Retinal pigment epithelial cell (primary cell): Measurements from ENCODE around the gene ADAMTSL4.

Experiments used
- DNase-seq: peaks from one replicate; pipeline ENCODE4 v3.0.0-alpha.2; 2010; ENCODE audit warnings: low read depth
- H3K4me3 ChIP-seq: 2 replicates; pipeline ENCODE4 v1.5.1; 2011; ENCODE audit warnings: mild to moderate bottlenecking, low read length, control low read depth, moderate library complexity
- CTCF ChIP-seq: conservative IDR thresholded peaks from 2 replicates; pipeline ENCODE4 v1.5.1; 2011; ENCODE audit warnings: low read depth, low read length, control low read depth, inconsistent platforms

The ADAMTSL4 gene

GRCh38 chr1:150552128-150552910, 3.1 kb downstream of the ADAMTSL4 start:
- no peak for DNase-seq
- no peak overlapping the region for H3K4me3 ChIP-seq
- no peak for TF ChIP-seq CTCF

GRCh38 chr1:150552911-150553289, 3.7 kb downstream of the ADAMTSL4 start:
- no peak for TF ChIP-seq CTCF
- DNase-seq = no peak
- no peak overlapping the region for H3K4me3 ChIP-seq

DNA sequence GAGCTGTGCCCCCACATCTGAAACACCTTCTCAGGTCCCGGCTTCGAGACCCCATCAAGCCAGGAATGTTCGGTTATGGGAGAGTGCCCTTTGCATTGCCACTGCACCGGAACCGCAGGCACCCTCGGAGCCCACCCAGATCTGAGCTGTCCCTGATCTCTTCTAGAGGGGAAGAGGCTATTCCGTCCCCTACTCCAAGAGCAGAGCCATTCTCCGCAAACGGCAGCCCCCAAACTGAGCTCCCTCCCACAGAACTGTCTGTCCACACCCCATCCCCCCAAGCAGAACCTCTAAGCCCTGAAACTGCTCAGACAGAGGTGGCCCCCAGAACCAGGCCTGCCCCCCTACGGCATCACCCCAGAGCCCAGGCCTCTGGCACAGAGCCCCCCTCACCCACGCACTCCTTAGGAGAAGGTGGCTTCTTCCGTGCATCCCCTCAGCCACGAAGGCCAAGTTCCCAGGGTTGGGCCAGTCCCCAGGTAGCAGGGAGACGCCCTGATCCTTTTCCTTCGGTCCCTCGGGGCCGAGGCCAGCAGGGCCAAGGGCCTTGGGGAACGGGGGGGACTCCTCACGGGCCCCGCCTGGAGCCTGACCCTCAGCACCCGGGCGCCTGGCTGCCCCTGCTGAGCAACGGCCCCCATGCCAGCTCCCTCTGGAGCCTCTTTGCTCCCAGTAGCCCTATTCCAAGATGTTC, 4.3 kb downstream of the ADAMTSL4 start:
- DNase-seq = no peak
- TF ChIP-seq CTCF = no peak
- H3K4me3 ChIP-seq = no peak overlapping the region

- no peak for TF ChIP-seq CTCF
- no peak overlapping the region for H3K4me3 ChIP-seq
- no peak for DNase-seq
Measured at GRCh38 chr1:150554086-150554452, 4.9 kb downstream of the ADAMTSL4 start.

DNA sequence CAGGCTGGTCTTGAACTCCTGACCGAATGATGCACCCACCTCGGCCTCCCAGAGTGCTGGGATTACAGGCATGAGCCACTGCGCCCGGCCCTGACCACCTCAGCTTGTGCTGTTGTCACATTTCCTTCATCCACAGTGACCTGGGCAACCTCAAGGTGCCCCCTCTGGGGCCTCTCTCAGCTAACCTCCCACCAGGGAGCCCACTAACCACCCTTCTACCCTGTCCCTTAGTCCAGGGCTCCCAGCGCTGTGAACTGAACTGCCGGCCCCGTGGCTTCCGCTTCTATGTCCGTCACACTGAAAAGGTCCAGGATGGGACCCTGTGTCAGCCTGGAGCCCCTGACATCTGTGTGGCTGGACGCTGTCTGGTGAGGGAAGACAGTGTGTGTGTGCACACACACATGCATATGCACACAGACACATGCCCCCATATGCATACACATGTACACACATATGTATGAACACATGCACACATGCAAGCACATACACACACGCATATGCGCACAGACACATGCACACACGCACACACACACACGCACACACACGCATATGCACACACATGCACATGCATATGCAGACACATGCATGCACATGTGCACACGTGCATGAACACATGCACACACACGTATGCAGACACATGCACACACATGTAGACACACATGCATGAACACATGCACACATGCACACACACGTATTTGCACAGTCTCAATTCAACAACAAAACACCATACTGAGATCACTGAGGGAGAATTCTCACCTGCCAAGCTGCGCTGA, 6.2 kb downstream of the ADAMTSL4 start:
- TF ChIP-seq CTCF = no peak
- no peak overlapping the region for H3K4me3 ChIP-seq
- DNase-seq = no peak

DNA sequence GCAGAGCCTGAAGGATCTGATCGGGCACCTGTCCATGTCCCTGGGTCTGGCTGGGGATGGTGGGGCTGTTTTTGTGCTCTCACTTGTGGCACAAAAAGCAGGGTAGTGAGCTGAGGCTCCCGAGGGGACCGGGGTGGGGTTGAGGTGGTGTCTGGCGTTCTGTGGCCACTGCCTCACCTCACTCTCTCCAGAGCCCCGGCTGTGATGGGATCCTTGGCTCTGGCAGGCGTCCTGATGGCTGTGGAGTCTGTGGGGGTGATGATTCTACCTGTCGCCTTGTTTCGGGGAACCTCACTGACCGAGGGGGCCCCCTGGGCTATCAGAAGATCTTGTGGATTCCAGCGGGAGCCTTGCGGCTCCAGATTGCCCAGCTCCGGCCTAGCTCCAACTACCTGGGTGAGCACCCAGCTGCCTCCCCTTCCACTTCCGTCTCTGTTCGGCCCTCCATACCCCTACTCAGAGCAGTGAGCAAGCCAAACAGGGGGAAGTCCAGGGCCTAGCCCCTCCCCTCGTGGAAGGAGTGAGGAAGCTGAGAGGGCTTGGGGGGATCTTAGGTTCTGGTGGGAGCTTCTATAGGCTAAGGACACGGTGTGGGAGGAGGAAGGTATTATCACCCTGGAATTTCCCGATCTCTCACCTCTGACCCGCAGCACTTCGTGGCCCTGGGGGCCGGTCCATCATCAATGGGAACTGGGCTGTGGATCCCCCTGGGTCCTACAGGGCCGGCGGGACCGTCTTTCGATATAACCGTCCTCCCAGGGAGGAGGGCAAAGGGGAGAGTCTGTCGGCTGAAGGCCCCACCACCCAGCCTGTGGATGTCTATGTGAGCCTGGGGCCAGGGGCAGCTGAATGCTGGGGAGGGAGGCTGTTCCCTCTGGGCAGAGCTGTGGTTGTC, 7.0 kb downstream of the ADAMTSL4 start:
- no peak overlapping the region for H3K4me3 ChIP-seq
- no peak for TF ChIP-seq CTCF
- no peak for DNase-seq
